ENCODE results near the gene RAD51.
"Not testable (repeated sequence)": the region's sequence is repeated elsewhere in the genome, so short reads cannot be mapped to it uniquely, and the experiment has no call there.

The RAD51 gene

GRCh38 chr15:40694688-40695468, at the start of gene RAD51:
RAD51 (plus strand) TSS chr15:40695174; CDS start chr15:40698759, 3,585 bp downstream.
- DNase-seq (ENCODE audit: low read depth in 2 of 2), result peak; percentile 84 to 87

GRCh38 chr15:40647523-40647922, 47.5 kb upstream of the RAD51 start:
- no peak for DNase-seq (ENCODE audit: low read depth in 2 of 2)

- no peak for DNase-seq (ENCODE audit: low read depth in 2 of 2)
Observed at GRCh38 chr15:40650479-40650878, 44.5 kb upstream of the RAD51 start.

GRCh38 chr15:40660686-40661085, 34.3 kb upstream of the RAD51 start:
- DNase-seq (ENCODE audit: low read depth in 2 of 2), result no peak

GRCh38 chr15:40664909-40665308, 30.1 kb upstream of the RAD51 start:
- DNase-seq (ENCODE audit: low read depth in 2 of 2), result no peak

GRCh38 chr15:40676290-40676689, 18.7 kb upstream of the RAD51 start:
- not testable (repeated sequence) for DNase-seq (ENCODE audit: low read depth in 2 of 2)

GRCh38 chr15:40676906-40677305, 18.1 kb upstream of the RAD51 start:
- DNase-seq (ENCODE audit: low read depth in 2 of 2), result not testable (repeated sequence)

- no peak for DNase-seq (ENCODE audit: low read depth in 2 of 2)
Observed at GRCh38 chr15:40680151-40680550, 14.8 kb upstream of the RAD51 start.

GRCh38 chr15:40680959-40681358, 14.0 kb upstream of the RAD51 start:
- DNase-seq (ENCODE audit: low read depth in 2 of 2), result not testable (repeated sequence)

GRCh38 chr15:40684381-40684780, 10.6 kb upstream of the RAD51 start:
- DNase-seq (ENCODE audit: low read depth in 2 of 2), result no peak

- no peak for DNase-seq (ENCODE audit: low read depth in 2 of 2)
Observed at GRCh38 chr15:40685376-40685775, 9.6 kb upstream of the RAD51 start.

- no peak for DNase-seq (ENCODE audit: low read depth in 2 of 2)
Observed at GRCh38 chr15:40688932-40689799, 5.8 kb upstream of the RAD51 start.

- no peak for DNase-seq (ENCODE audit: low read depth in 2 of 2)
Observed at GRCh38 chr15:40691737-40692136, 3.2 kb upstream of the RAD51 start.

GRCh38 chr15:40693904-40694687, 878 bp upstream of the RAD51 start:
- DNase-seq (ENCODE audit: low read depth in 2 of 2), result no peak

- no peak for DNase-seq (ENCODE audit: low read depth in 2 of 2)
Observed at GRCh38 chr15:40695469-40695890, 506 bp downstream of the RAD51 start.

GRCh38 chr15:40696228-40696627, 1.3 kb downstream of the RAD51 start:
- DNase-seq (ENCODE audit: low read depth in 2 of 2), result no peak

- DNase-seq (ENCODE audit: low read depth in 2 of 2), result no peak
Observed at GRCh38 chr15:40697916-40698315, 2.9 kb downstream of the RAD51 start.

- no peak for DNase-seq (ENCODE audit: low read depth in 2 of 2)
Observed at GRCh38 chr15:40702077-40702476, 7.1 kb downstream of the RAD51 start.

GRCh38 chr15:40706121-40706520, 11.1 kb downstream of the RAD51 start:
- no peak for DNase-seq (ENCODE audit: low read depth in 2 of 2)

- no peak for DNase-seq (ENCODE audit: low read depth in 2 of 2)
Observed at GRCh38 chr15:40714144-40714543, 19.2 kb downstream of the RAD51 start.

- no peak for DNase-seq (ENCODE audit: low read depth in 2 of 2)
Observed at GRCh38 chr15:40716165-40716564, 21.2 kb downstream of the RAD51 start.

- DNase-seq (ENCODE audit: low read depth in 2 of 2), result no peak
Observed at GRCh38 chr15:40721701-40722100, 26.7 kb downstream of the RAD51 start.

Measured in stimulated activated CD8-positive, alpha-beta memory T cell treated with anti-CD3 and anti-CD28 coated beads, Interleukin-7, amount 100 ng/mL, for 4 hours (primary cell).